Choroid plexus epithelial cell (primary cell): Measurements from ENCODE around the gene MIS18A.

ENCODE experiments used
- DNase-seq: peaks from one replicate; pipeline ENCODE4 v3.0.0-alpha.2; 2010; ENCODE audit warnings: low read depth
- H3K4me3 ChIP-seq: 2 replicates; pipeline ENCODE4 v1.5.1; 2011; ENCODE audit warnings: low read depth, mild to moderate bottlenecking, control low read depth, low read length, moderate library complexity
- CTCF ChIP-seq: conservative IDR thresholded peaks from 2 replicates; pipeline ENCODE4 v1.5.1; 2011; ENCODE audit warnings: low read depth, mild to moderate bottlenecking, control low read depth, inconsistent platforms, low read length, moderate library complexity

MIS18A gene

GRCh38 chr21:32233055-32233546 is 45.7 kb downstream of the MIS18A start:
- no peak for DNase-seq
- no peak for TF ChIP-seq CTCF
- H3K4me3 ChIP-seq = no peak overlapping the region

DNA sequence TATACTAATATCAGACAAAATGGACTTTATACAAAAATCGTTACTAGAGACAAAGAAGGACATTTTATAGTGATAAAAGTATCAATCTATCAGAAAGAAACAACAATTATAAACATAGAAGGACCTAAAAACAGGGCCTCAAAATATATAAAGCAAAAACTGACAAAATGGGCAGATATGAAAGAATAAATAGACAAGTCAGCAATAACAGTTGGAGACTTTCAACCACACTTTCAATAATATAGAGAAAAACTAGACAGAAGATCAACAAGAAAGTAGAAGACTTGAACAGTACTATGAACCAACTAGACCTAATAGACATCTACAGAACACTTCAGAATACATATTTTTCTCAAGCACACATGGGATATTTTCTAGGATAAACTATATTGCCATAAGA is 52.4 kb downstream of the MIS18A start:
- no peak overlapping the region for H3K4me3 ChIP-seq
- TF ChIP-seq CTCF = no peak
- no peak for DNase-seq
